ENCODE measurements around the gene ARID5B. TPM values are rescaled to one million over a fixed set of nuclear protein-coding genes. Genes with fewer than 3 reads are reported as not detected.

Gene ARID5B
- total RNA-seq, 1 donor from 2014 or later, result 13.7 TPM

GRCh38 chr10:61978965-61979364 lies 77.5 kb downstream of the ARID5B start:
- Histone ChIP-seq H3K27ac (replicated peaks) (peak overlapping the region; percentile 43), H3K4me3 (no peak overlapping the region)

GRCh38 chr10:61981460-61981859 lies 80.0 kb downstream of the ARID5B start:
- intact Hi-C loops (cut with micrococcal nuclease), result no loop called here
- no peak for TF ChIP-seq CTCF (IDR thresholded peaks at IDR 0.05; ENCODE audit: borderline replicate concordance)
- no peak for DNase-seq

More at GRCh38 chr10:61978965-61979364, 77.5 kb downstream of the ARID5B start:
- Histone ChIP-seq H3K9me3 (replicated peaks) (peaks cover 9% of the 10 kb centered on the region), H3K27me3 (ENCODE audit: low read depth) (no peaks in the 10 kb centered on the region), H3K4me1 (peaks cover 33% of the 10 kb centered on the region), H3K36me3 (no peaks in the 10 kb centered on the region)
- TF ChIP-seq CTCF (IDR thresholded peaks at IDR 0.05; ENCODE audit: borderline replicate concordance), result peak; percentile 51
- intact Hi-C loops (cut with micrococcal nuclease), result no loop called here
- no peak for DNase-seq

GRCh38 chr10:61983255-61983654 lies 81.8 kb downstream of the ARID5B start:
- no peak for DNase-seq
- TF ChIP-seq CTCF (IDR thresholded peaks at IDR 0.05; ENCODE audit: borderline replicate concordance), result no peak
- Histone ChIP-seq H3K36me3 (no peaks in the 10 kb centered on the region), H3K4me1 (peaks cover 47% of the 10 kb centered on the region), H3K4me3 (no peak overlapping the region), H3K27me3 (ENCODE audit: low read depth) (no peaks in the 10 kb centered on the region), H3K27ac (replicated peaks) (no peak overlapping the region), H3K9me3 (replicated peaks) (no peaks in the 10 kb centered on the region)
- intact Hi-C loops (cut with micrococcal nuclease), result no loop called here

More at GRCh38 chr10:61981460-61981859, 80.0 kb downstream of the ARID5B start:
- H3K27me3 ChIP-seq (ENCODE audit: low read depth), result no peaks in the 10 kb centered on the region
- peaks cover 9% of the 10 kb centered on the region for H3K9me3 ChIP-seq (replicated peaks)
- peaks cover 29% of the 10 kb centered on the region for H3K4me1 ChIP-seq
- H3K27ac ChIP-seq (replicated peaks), result no peak overlapping the region
- no peaks in the 10 kb centered on the region for H3K36me3 ChIP-seq
- no peak overlapping the region for H3K4me3 ChIP-seq

GRCh38 chr10:61984803-61985418 lies 83.4 kb downstream of the ARID5B start:
- no peak for TF ChIP-seq CTCF (IDR thresholded peaks at IDR 0.05; ENCODE audit: borderline replicate concordance)
- Histone ChIP-seq H3K27ac (replicated peaks) (no peak overlapping the region), H3K4me3 (no peak overlapping the region), H3K9me3 (replicated peaks) (no peaks in the 10 kb centered on the region), H3K36me3 (no peaks in the 10 kb centered on the region), H3K27me3 (ENCODE audit: low read depth) (no peaks in the 10 kb centered on the region), H3K4me1 (peaks cover 39% of the 10 kb centered on the region)
- no peak for DNase-seq
- intact Hi-C loops (cut with micrococcal nuclease), result no loop called here

GRCh38 chr10:61985715-61986114 lies 84.2 kb downstream of the ARID5B start:
- Histone ChIP-seq H3K36me3 (no peaks in the 10 kb centered on the region), H3K27me3 (ENCODE audit: low read depth) (no peaks in the 10 kb centered on the region), H3K27ac (replicated peaks) (peak overlapping the region; percentile 47)

More at GRCh38 chr10:61985715-61986114, 84.2 kb downstream of the ARID5B start:
- Histone ChIP-seq H3K4me3 (peak overlapping the region; percentile 35), H3K4me1 (peaks cover 41% of the 10 kb centered on the region), H3K9me3 (replicated peaks) (no peaks in the 10 kb centered on the region)
- intact Hi-C loops (cut with micrococcal nuclease), result no loop called here
- no peak for DNase-seq
- no peak for TF ChIP-seq CTCF (IDR thresholded peaks at IDR 0.05; ENCODE audit: borderline replicate concordance)

Data from left ventricle myocardium inferior (tissue), 1 donor.